Keratinocyte (primary cell): ENCODE results near the gene SH2D1B. TPM values are rescaled to one million over a fixed set of nuclear protein-coding genes. Genes with fewer than 3 reads are reported as not detected.

Experiments
- DNase-seq: peaks from one replicate; pipeline ENCODE4 v3.0.0-alpha.2; 2011; ENCODE audit warnings: low read depth, missing footprints, low spot score
- FAIRE-seq: peaks from 2 replicates; lab custom pipeline; 2011; peaks lifted over from hg19 to GRCh38; lab: Jason Lieb, UNC
- H2AFZ ChIP-seq: 2 replicates; pipeline ENCODE4 v1.6.0; 2012; ENCODE audit warnings: low read length, control low read depth, inconsistent platforms; ENCODE audit not compliant: control insufficient read depth
- H3K27ac ChIP-seq: 2 replicates; pipeline ENCODE4 v1.5.1; 2011; ENCODE audit warnings: low read length; ENCODE audit not compliant: control insufficient read depth, insufficient read depth
- H3K27me3 ChIP-seq: 3 replicates; pipeline ENCODE4 v1.6.0; 2011; ENCODE audit warnings: low read length; ENCODE audit not compliant: control insufficient read depth, insufficient read depth; ENCODE audit errors: extremely low read depth
- H3K36me3 ChIP-seq, 2 experiments: 2 replicates in 1 of 2; 3 replicates in 1 of 2; pipeline ENCODE4 v1.5.1; 2011; ENCODE audit warnings: low read length in 2 of 2, mild to moderate bottlenecking in 1 of 2; ENCODE audit not compliant: control insufficient read depth in 2 of 2, insufficient read depth in 2 of 2; ENCODE audit errors: extremely low read depth in 1 of 2
- H3K4me1 ChIP-seq: 3 replicates; pipeline ENCODE4 v1.5.1; 2011; ENCODE audit warnings: low read length; ENCODE audit not compliant: control insufficient read depth, insufficient read depth; ENCODE audit errors: extremely low read depth
- H3K4me2 ChIP-seq: 3 replicates; pipeline ENCODE4 v1.6.0; 2011; ENCODE audit warnings: low read depth, low read length; ENCODE audit not compliant: control insufficient read depth, insufficient read depth; ENCODE audit errors: extremely low read depth
- H3K4me3 ChIP-seq, 3 experiments: fragments of 200-600 bp in 1 of 3; sonication (generic) in 1 of 3; 2 replicates in 2 of 3; 3 replicates in 1 of 3; pipeline ENCODE4 v1.5.1; 2011 to 2016; ENCODE audit warnings: low read length in 3 of 3, mild to moderate bottlenecking in 3 of 3, control low read depth in 2 of 3, inconsistent platforms in 1 of 3, low read depth in 1 of 3, mixed read lengths in 1 of 3, mixed run types in 1 of 3, moderate library complexity in 1 of 3; ENCODE audit not compliant: control insufficient read depth in 2 of 3, insufficient read depth in 2 of 3; ENCODE audit errors: extremely low read depth in 1 of 3
- H3K79me2 ChIP-seq: 2 replicates; pipeline ENCODE4 v1.6.0; 2012; ENCODE audit warnings: low read length; ENCODE audit not compliant: control insufficient read depth, insufficient read depth
- H3K9ac ChIP-seq: 3 replicates; pipeline ENCODE4 v1.6.0; 2011; ENCODE audit warnings: low read length; ENCODE audit not compliant: control insufficient read depth, insufficient read depth; ENCODE audit errors: extremely low read depth
- H3K9me1 ChIP-seq: 3 replicates; pipeline ENCODE4 v1.6.0; 2011; ENCODE audit warnings: low read length; ENCODE audit not compliant: control insufficient read depth, insufficient read depth; ENCODE audit errors: extremely low read depth
- H3K9me3 ChIP-seq: 2 replicates; pipeline ENCODE4 v1.5.1; 2012; ENCODE audit warnings: low read depth, low read length; ENCODE audit not compliant: control insufficient read depth
- H4K20me1 ChIP-seq: 3 replicates; pipeline ENCODE4 v1.6.0; 2011; ENCODE audit warnings: low read length; ENCODE audit not compliant: control insufficient read depth, insufficient read depth; ENCODE audit errors: extremely low read depth
- CTCF ChIP-seq, 3 experiments: IDR thresholded peaks in 1 of 3; conservative IDR thresholded peaks in 1 of 3; optimal IDR thresholded peaks in 1 of 3; 2 replicates in 2 of 3; 3 replicates in 1 of 3; pipeline versions ENCODE3 to v1.5.1; 2011; ENCODE audit warnings: low read length in 3 of 3, mild to moderate bottlenecking in 3 of 3, moderate library complexity in 2 of 3, control low read depth in 1 of 3, inconsistent platforms in 1 of 3; ENCODE audit not compliant: insufficient read depth in 2 of 3; ENCODE audit errors: extremely low read depth in 1 of 3
- EZH2 ChIP-seq: IDR thresholded peaks from one replicate; pipeline ENCODE4 v1.6.1; 2012; ENCODE audit warnings: inconsistent platforms, mild to moderate bottlenecking, low read length, moderate library complexity
- dilution Hi-C: fragments of 300-500 bp; cut with MboI; formaldehyde crosslinking; loops from one replicate; pipeline ENCODE4 v1.7.0; 2020; ENCODE audit warnings: low sequenced_read_pairs; ENCODE audit not compliant: extremely low pct_ligation_motif_present
- polyA plus RNA-seq, 5 experiments: library from polyadenylated mRNA; depleted of rRNA in 3 of 5; stranded (reverse) in 3 of 5; stranded (forward) in 1 of 5; unstranded in 1 of 5; fragments of >200 nt; gene quantifications; 1 replicate in 1 of 5; 2 replicates in 3 of 5; 3 replicates in 1 of 5; pipeline versions ENCODE4 v1.2.1 to v1.2.3, GENCODE V29; 2011 to 2012; ENCODE audit warnings: missing spikeins in 2 of 5, low read depth in 1 of 5, low replicate concordance in 1 of 5

The SH2D1B gene
- polyA plus RNA-seq, 1 donor (not counting 4 experiments of a cell fraction or from before 2014, with no cell fraction given), result not detected

GRCh38 chr1:162416215-162416614, 4.3 kb upstream of the SH2D1B start:
- Histone ChIP-seq H3K79me2 (no peaks in the 10 kb centered on the region), H3K27me3 (no peaks in the 10 kb centered on the region)
- no peak for FAIRE-seq

DNA sequence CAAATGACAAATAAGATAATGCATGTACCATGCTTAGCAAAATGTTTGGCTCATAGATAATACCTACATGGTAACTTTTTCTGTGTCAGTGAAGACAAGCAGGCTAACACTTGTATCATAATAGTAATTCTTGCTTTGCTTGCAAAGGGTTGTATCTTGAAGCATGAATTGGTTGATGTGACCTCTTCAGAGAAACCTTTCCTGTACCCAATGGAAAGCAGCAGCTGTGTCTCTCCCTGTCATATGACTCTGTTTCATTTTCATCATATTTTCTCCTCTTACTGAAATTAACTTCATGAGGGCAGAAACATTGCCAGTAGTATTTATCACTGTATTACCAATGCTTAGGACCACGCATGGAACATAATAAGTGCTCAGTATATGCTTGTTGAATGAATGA, 4.4 kb downstream of the SH2D1B start:
- Histone ChIP-seq H3K4me3 (no peak overlapping the region), H3K27ac (no peak overlapping the region), H3K27me3 (peaks cover 6% of the 10 kb centered on the region), H2AFZ (no peak overlapping the region), H3K36me3 (no peaks in the 10 kb centered on the region), H4K20me1 (no peaks in the 10 kb centered on the region), H3K4me2 (no peak overlapping the region), H3K4me1 (peaks cover 3% of the 10 kb centered on the region), H3K9me3 (no peaks in the 10 kb centered on the region), H3K9me1 (no peaks in the 10 kb centered on the region), H3K79me2 (no peaks in the 10 kb centered on the region), H3K9ac (no peak overlapping the region)
- dilution Hi-C loops, result no loop called here
- no peak for TF ChIP-seq EZH2
- TF ChIP-seq CTCF (optimal IDR thresholded peaks at IDR 0.05 in 1 of 3, IDR thresholded peaks at IDR 0.05 in 1 of 3, conservative IDR thresholded peaks at IDR 0.05 in 1 of 3; ENCODE audit: extremely low read depth in 1 of 3, insufficient read depth in 2 of 3, low read length in 3 of 3), result no peak
- DNase-seq (no peak), FAIRE-seq (no peak)

More at GRCh38 chr1:162416215-162416614, 4.3 kb upstream of the SH2D1B start:
- Histone ChIP-seq H3K9me1 (no peaks in the 10 kb centered on the region), H3K4me2 (no peak overlapping the region), H3K27ac (no peak overlapping the region), H3K9ac (no peak overlapping the region), H3K4me1 (no peaks in the 10 kb centered on the region), H3K9me3 (no peaks in the 10 kb centered on the region), H3K36me3 (no peaks in the 10 kb centered on the region), H2AFZ (no peak overlapping the region), H4K20me1 (no peaks in the 10 kb centered on the region), H3K4me3 (no peak overlapping the region)
- dilution Hi-C loops, result no loop called here
- TF ChIP-seq CTCF (optimal IDR thresholded peaks at IDR 0.05 in 1 of 3, IDR thresholded peaks at IDR 0.05 in 1 of 3, conservative IDR thresholded peaks at IDR 0.05 in 1 of 3; ENCODE audit: extremely low read depth in 1 of 3, insufficient read depth in 2 of 3, low read length in 3 of 3), result no peak
- DNase-seq, result no peak
